Nasal cavity respiratory epithelium epithelial cell of viscerocranial mucosa (primary cell): ENCODE measurements around the gene STK39. TPM values are rescaled to one million over a fixed set of nuclear protein-coding genes. Genes with fewer than 3 reads are reported as not detected.

Experiments used
- total RNA-seq: library from RNA; depleted of rRNA; stranded (reverse); fragments of >200 nt; gene quantifications from 2 replicates; pipeline ENCODE4 v1.2.3, GENCODE V29; 2014

The STK39 gene
- total RNA-seq: 15.0 and 22.1 TPM in 2 replicates

DNA sequence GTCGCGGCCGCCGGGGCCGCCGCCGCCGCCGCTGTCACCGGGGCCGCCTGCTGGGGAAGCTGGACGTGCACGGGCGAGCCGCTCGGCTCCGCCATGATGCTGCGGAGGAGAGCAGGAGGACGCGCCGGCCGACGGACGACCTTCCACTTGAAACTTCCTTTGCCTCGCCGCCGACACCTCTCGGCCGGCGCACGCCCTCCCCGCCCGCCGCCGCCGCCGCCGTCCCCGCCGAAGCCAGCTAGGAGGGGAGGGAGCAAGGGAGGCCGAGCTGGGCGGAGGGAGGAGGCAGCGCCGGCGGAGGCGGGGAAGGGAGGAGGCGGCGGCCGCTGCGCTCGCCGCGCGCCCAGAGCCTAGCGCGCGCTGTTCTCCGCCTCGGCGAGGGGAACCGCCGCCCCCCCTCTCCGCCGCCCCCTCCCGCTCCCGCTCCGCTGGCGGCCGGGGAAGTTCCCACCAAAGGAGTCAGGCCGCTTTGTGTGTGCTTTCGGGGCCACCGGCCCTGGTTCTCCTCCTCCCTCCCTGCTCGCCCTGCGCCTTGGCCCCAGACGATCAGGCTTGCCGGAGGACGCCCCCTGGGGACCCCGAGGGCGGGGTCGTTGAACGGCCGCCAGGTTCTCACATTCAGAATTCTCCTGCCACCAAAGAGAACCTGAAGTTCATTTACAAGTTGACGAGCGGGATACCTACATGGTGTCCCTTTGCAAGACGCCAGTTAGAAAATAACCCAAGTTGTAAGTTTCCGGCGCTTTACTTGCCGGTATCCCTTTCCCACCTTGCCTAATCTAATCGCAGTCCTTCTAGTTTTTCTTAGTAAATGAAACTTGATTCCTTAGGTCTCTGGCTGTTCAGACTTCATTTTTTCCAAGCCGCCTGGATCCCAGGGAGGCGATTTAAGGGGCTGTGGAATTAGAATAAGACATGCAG lies at the start of gene STK39:
Gene STK39, minus strand, starts transcription at position 255 of the 921 bp plus-strand sequence. Its CDS starts 160 bp downstream, at position 95.

Other genes with a start within 250 kb of the STK39 start
- gene CERS6, start 208.7 kb upstream of the STK39 start, total RNA-seq: 52.6 and 69.6 TPM in 2 replicates